Glutamatergic neuron (in vitro differentiated cells): Measurements from ENCODE around the gene RIPPLY3. TPM values are rescaled to one million over a fixed set of nuclear protein-coding genes. Genes with fewer than 3 reads are reported as not detected.

ENCODE experiments used
- DNase-seq: peaks from one replicate; pipeline ENCODE4 v3.0.0; 2022
- H3K27ac Mint-ChIP-seq: one replicate; pipeline ENCODE4 v1.8.0; 2020; ENCODE audit warnings: mild to moderate bottlenecking, mixed read lengths, inconsistent platforms; ENCODE audit not compliant: unreplicated experiment
- H3K27me3 Mint-ChIP-seq: one replicate; pipeline ENCODE4 v1.8.0; 2020; ENCODE audit warnings: mild to moderate bottlenecking, moderate library complexity, mixed read lengths, inconsistent platforms; ENCODE audit not compliant: unreplicated experiment
- H3K36me3 Mint-ChIP-seq: one replicate; pipeline ENCODE4 v1.8.0; 2020; ENCODE audit warnings: mild to moderate bottlenecking, mixed read lengths, inconsistent platforms; ENCODE audit not compliant: unreplicated experiment
- H3K4me1 Mint-ChIP-seq: one replicate; pipeline ENCODE4 v1.8.0; 2020; ENCODE audit warnings: mild to moderate bottlenecking, low read depth, mixed read lengths, inconsistent platforms; ENCODE audit not compliant: unreplicated experiment
- H3K4me3 Mint-ChIP-seq: one replicate; pipeline ENCODE4 v1.8.0; 2020; ENCODE audit warnings: mild to moderate bottlenecking, mixed read lengths, inconsistent platforms; ENCODE audit not compliant: unreplicated experiment
- H3K9me3 Mint-ChIP-seq: one replicate; pipeline ENCODE4 v1.8.0; 2020; ENCODE audit warnings: mild to moderate bottlenecking, moderate library complexity, mixed read lengths, inconsistent platforms; ENCODE audit not compliant: unreplicated experiment
- total RNA-seq: library from RNA; stranded (reverse); fragmentation: NEBNext Ultra II Directional; extraction: Animal tissue kit (Norgen Biotek cat#: 25700); gene quantifications from one replicate; pipeline ENCODE4 v1.2.1, GENCODE V29; 2021; ENCODE audit not compliant: unreplicated experiment
- TF ChIP-seq, protein P1 (sequence below): fragments of 200-600 bp; sonication (generic); IDR thresholded peaks from one replicate; pipeline ENCODE4 v1.5.0; 2021; ENCODE audit not compliant: partially characterized antibody, unreplicated experiment

Gene RIPPLY3
- total RNA-seq, 1 donor from 2014 or later: not detected

DNA sequence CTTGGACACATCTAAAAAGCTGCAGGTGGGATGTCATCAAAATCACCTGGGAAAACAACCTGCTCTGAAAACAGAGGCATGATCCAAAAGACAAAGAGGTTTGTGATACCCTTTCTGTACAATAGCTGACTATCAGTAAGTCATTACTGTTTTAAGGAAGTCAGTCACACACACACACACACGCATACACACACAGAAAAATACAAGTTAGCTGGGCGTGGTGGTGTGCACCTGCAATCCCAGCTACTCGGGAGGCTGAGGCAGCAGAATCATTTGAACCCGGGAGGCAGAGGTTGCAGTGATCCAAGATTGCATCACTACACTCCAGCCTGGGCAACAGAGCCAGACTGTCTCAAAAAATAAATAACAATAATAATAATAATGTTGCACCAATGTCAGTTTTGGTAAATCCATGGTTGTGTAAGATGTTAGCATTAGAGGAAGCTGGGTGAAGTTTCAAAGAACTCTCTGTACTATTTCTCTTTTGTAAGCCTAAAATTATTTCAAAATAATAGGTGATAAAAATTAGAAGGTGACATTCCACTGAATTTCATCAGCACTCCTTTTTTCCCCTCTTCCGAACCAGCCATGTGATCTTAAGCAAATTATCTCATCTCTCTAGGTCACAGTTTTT, 30.2 kb upstream of the RIPPLY3 start:
- no peaks in the 10 kb centered on the region for H3K4me1 Mint-ChIP-seq
- no peak overlapping the region for H3K27ac Mint-ChIP-seq
- DNase-seq: no peak
- H3K9me3 Mint-ChIP-seq: no peaks in the 10 kb centered on the region
- H3K27me3 Mint-ChIP-seq: peaks cover 1% of the 10 kb centered on the region
- H3K4me3 Mint-ChIP-seq: no peak overlapping the region
- TF ChIP-seq, protein P1, sequence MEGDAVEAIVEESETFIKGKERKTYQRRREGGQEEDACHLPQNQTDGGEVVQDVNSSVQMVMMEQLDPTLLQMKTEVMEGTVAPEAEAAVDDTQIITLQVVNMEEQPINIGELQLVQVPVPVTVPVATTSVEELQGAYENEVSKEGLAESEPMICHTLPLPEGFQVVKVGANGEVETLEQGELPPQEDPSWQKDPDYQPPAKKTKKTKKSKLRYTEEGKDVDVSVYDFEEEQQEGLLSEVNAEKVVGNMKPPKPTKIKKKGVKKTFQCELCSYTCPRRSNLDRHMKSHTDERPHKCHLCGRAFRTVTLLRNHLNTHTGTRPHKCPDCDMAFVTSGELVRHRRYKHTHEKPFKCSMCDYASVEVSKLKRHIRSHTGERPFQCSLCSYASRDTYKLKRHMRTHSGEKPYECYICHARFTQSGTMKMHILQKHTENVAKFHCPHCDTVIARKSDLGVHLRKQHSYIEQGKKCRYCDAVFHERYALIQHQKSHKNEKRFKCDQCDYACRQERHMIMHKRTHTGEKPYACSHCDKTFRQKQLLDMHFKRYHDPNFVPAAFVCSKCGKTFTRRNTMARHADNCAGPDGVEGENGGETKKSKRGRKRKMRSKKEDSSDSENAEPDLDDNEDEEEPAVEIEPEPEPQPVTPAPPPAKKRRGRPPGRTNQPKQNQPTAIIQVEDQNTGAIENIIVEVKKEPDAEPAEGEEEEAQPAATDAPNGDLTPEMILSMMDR: no peak
- no peaks in the 10 kb centered on the region for H3K36me3 Mint-ChIP-seq

DNA sequence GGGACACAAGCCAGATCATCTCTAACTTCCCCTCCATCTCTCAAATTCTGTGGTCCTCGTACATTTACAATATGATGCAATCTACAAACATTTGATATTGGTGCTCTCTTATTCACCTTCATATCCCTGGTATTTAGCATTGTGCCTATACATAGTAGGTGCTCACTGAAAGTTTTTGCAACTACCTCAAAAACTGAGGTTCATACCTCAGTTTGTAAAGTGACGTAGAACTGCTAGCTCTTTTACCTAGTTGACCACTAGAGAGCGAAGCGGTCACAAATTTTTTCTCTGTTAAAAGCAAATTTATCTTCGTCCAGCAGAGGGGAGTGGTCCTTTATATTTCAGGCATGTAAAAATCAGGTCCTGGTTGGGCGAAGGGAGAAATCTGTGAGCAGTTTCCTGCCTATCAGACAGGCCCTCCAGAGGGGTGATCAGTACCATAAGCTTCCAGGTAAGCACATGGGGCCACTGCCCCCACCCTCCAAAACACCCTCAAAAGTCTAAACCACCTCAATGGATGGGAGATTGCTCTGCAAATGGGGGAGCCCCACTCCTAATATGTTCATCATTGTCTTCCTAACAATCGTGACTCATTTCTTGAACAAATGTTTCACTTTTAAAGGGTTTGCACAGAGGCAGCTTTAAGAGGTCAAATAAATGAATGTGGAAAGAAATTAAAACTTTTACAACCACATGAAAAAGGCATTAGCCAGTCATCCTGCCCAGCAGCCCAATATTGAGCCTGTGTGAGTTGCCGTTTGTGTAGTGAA, 29.4 kb upstream of the RIPPLY3 start:
- H3K4me3 Mint-ChIP-seq: no peak overlapping the region
- H3K4me1 Mint-ChIP-seq: no peaks in the 10 kb centered on the region
- H3K36me3 Mint-ChIP-seq: no peaks in the 10 kb centered on the region
- peaks cover 3% of the 10 kb centered on the region for H3K27me3 Mint-ChIP-seq
- TF ChIP-seq, protein P1: peak; percentile 73
- peaks cover 2% of the 10 kb centered on the region for H3K9me3 Mint-ChIP-seq
- H3K27ac Mint-ChIP-seq: no peak overlapping the region
- no peak for DNase-seq

DNA sequence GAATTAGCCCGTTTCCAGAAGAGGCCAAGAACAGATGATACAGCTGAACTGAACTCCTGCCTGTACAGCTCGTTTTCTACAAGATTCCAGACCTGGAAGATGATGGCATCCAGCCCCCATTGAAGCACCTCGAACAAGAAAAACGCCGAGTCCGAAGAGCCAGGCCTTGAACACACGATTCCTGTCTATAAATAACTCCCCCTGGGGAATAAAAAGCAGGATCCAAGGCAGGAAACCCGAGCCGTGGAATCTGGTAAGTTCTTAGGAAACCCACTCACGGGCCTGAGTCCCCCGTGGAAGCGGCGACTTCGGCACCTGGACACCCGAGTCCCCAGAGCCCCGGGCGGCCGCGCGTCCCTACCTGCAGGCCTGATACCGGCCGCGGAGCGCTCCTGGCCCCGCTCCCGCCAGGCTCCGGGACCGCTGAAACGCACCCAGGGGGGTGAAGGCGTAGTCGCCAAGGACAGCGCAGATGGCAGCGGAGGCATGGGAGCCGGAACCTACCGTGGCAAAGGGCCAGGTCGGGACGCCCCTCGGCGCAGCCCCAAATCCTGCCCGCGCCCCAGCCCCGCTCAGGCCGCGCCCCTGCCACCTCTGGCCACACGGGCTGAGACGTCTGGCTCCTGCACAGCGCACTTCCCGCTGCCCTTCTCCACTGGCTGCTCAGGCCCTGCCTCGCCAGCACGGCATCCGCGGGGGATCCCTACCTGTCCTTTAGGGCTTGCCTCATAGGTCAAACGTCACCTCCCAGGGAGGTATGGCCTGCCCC, 26.0 kb upstream of the RIPPLY3 start:
- H3K27me3 Mint-ChIP-seq: peaks cover 3% of the 10 kb centered on the region
- no peak overlapping the region for H3K27ac Mint-ChIP-seq
- H3K36me3 Mint-ChIP-seq: no peaks in the 10 kb centered on the region
- H3K4me1 Mint-ChIP-seq: no peaks in the 10 kb centered on the region
- TF ChIP-seq, protein P1: no peak
- peak; percentile 43 for DNase-seq
- peaks cover 3% of the 10 kb centered on the region for H3K9me3 Mint-ChIP-seq
- H3K4me3 Mint-ChIP-seq: peak overlapping the region; percentile 78

DNA sequence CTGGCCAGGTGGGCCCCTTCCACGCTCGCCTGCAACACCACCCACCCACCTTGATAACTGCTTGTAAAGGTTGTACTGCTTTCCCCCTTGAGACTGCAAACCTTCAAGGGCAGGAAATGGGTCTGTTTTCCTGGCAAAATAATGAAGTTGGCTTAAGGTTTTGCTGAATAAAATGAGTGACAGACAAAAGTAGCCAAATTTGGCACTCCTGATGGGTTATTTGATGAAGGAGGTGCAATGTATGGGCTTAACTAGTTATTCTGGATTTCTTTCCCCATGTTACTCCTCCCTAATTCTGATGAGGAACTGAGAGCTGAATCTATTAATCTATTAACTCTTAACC, 25.5 kb upstream of the RIPPLY3 start:
- TF ChIP-seq, protein P1: no peak

More for the DNA sequence above, 25.5 kb upstream of the RIPPLY3 start:
- H3K27ac Mint-ChIP-seq: no peak overlapping the region
- no peaks in the 10 kb centered on the region for H3K36me3 Mint-ChIP-seq
- H3K9me3 Mint-ChIP-seq: peaks cover 4% of the 10 kb centered on the region
- H3K4me1 Mint-ChIP-seq: no peaks in the 10 kb centered on the region
- no peak for DNase-seq
- peak overlapping the region; percentile 59 for H3K4me3 Mint-ChIP-seq
- peaks cover 3% of the 10 kb centered on the region for H3K27me3 Mint-ChIP-seq
